GM10248 (cell line): ENCODE measurements around the gene KCNS3.

Experiments
- CTCF ChIA-PET: fragments of 300-600 bp; sonication (Branson Sonifier 250); formaldehyde crosslinking; extraction: SDS; loops from one replicate; lab custom pipeline; 2021; ENCODE audit warnings: antibody characterized with exemption; lab: Yijun Ruan, JAX
- POLR2A ChIA-PET: fragments of 350-650 bp; sonication (Branson Sonifier 250); formaldehyde crosslinking; extraction: SDS; loops from one replicate; lab custom pipeline; 2020; ENCODE audit warnings: antibody characterized with exemption; lab: Yijun Ruan, JAX
- DNase-seq: peaks from one replicate; pipeline ENCODE4 v3.0.0; 2012; ENCODE audit errors: extremely low spot score
- CTCF ChIP-seq: IDR thresholded peaks from 2 replicates; pipeline ENCODE4 v1.5.1; 2012; ENCODE audit warnings: mild to moderate bottlenecking, low read depth; ENCODE audit errors: extremely low read depth, missing control alignments, control extremely low read depth

Gene KCNS3

GRCh38 chr2:17981936-17982335, 103.5 kb downstream of the KCNS3 start:
- no peak for DNase-seq
- ChIA-PET POLR2A (no interaction called here), CTCF (no interaction called here)
- TF ChIP-seq CTCF, result no peak
